SK-N-SH (cell line): ENCODE measurements around the gene UBE2D3. TPM values are rescaled to one million over a fixed set of nuclear protein-coding genes. Genes with fewer than 3 reads are reported as not detected.

Source experiments
- CTCF ChIA-PET: fragments of 300-600, 350-600 bp; formaldehyde crosslinking; extraction: SDS; loops from one replicate; lab custom pipeline; 2021; lab: Yijun Ruan, JAX
- POLR2A ChIA-PET: fragments of 350-600 bp; sonication (Branson Sonifier 250); formaldehyde crosslinking; extraction: SDS; loops from one replicate; lab custom pipeline; 2020; ENCODE audit warnings: antibody characterized with exemption, inconsistent platforms; lab: Yijun Ruan, JAX
- DNase-seq: peaks from one replicate; pipeline ENCODE4 v3.0.0; 2012
- H2AFZ ChIP-seq: fragments of 200-600 bp; sonication (generic); 2 replicates; pipeline ENCODE4 v1.8.1; 2016; ENCODE audit warnings: antibody characterized with exemption, mild to moderate bottlenecking, low read depth
- H3F3A ChIP-seq: fragments of 200-600 bp; sonication (generic); replicated peaks from 2 replicates; pipeline ENCODE3; 2016; ENCODE audit warnings: antibody characterized with exemption, mild to moderate bottlenecking; ENCODE audit not compliant: insufficient read depth
- H3K27ac ChIP-seq, 2 experiments: fragments of 200-500 bp in 1 of 2; fragments of 200-600 bp in 1 of 2; sonication (Bioruptor generic) in 1 of 2; sonication (generic), shearing (Covaris generic) in 1 of 2; 2 replicates each; pipeline versions ENCODE4 v1.5.1 to v1.6.1; 2014 to 2016; ENCODE audit warnings: low read depth in 2 of 2, inconsistent platforms in 1 of 2, low read length in 1 of 2, mild to moderate bottlenecking in 1 of 2, mixed read lengths in 1 of 2
- H3K27me3 ChIP-seq: fragments of 200-600 bp; sonication (generic), shearing (Covaris generic); 2 replicates; pipeline ENCODE4 v1.6.1; 2016; ENCODE audit warnings: mixed run types; ENCODE audit not compliant: insufficient read depth
- H3K36me3 ChIP-seq, 2 experiments: fragments of 200-500 bp in 1 of 2; fragments of 200-600 bp in 1 of 2; sonication (Bioruptor generic) in 1 of 2; sonication (generic) in 1 of 2; replicated peaks in 1 of 2; 2 replicates each; pipeline versions ENCODE3 to v1.5.1; 2014 to 2016; ENCODE audit warnings: low read length in 1 of 2, mild to moderate bottlenecking in 1 of 2; ENCODE audit not compliant: insufficient read depth in 2 of 2, control insufficient read depth in 1 of 2
- H3K4me1 ChIP-seq, 2 experiments: fragments of 200-500 bp in 1 of 2; fragments of 200-600 bp in 1 of 2; sonication (Bioruptor generic) in 1 of 2; sonication (generic), shearing (Covaris generic) in 1 of 2; 2 replicates each; pipeline versions ENCODE4 v1.5.1 to v1.6.1; 2014 to 2016; ENCODE audit warnings: low read depth in 1 of 2, low read length in 1 of 2, mixed run types in 1 of 2; ENCODE audit not compliant: insufficient read depth in 2 of 2, control insufficient read depth in 1 of 2
- H3K4me2 ChIP-seq: fragments of 200-600 bp; sonication (generic), shearing (Covaris generic); 2 replicates; pipeline ENCODE4 v1.6.1; 2017; ENCODE audit warnings: mixed run types
- H3K4me3 ChIP-seq, 2 experiments: fragments of 200-500 bp in 1 of 2; fragments of 200-600 bp in 1 of 2; sonication (Bioruptor generic) in 1 of 2; sonication (generic), shearing (Covaris generic) in 1 of 2; 2 replicates each; pipeline versions ENCODE4 v1.5.1 to v1.8.1; 2014 to 2016; ENCODE audit warnings: low read depth in 2 of 2, inconsistent platforms in 1 of 2, low read length in 1 of 2, mild to moderate bottlenecking in 1 of 2, mixed read lengths in 1 of 2, moderate library complexity in 1 of 2
- H3K79me2 ChIP-seq: fragments of 200-600 bp; sonication (generic); 2 replicates; pipeline ENCODE4 v1.8.1; 2017; ENCODE audit warnings: mild to moderate bottlenecking; ENCODE audit not compliant: insufficient read depth
- H3K9ac ChIP-seq: fragments of 200-600 bp; sonication (generic); 2 replicates; pipeline ENCODE4 v1.6.1; 2017; ENCODE audit warnings: mixed run types
- H3K9me2 ChIP-seq: fragments of 200-600 bp; sonication (generic); 2 replicates; pipeline ENCODE4 v1.6.1; 2017; ENCODE audit warnings: mixed run types
- H3K9me3 ChIP-seq: fragments of 200-600 bp; sonication (generic); 2 replicates; pipeline ENCODE4 v1.6.1; 2017; ENCODE audit warnings: mixed run types, mild to moderate bottlenecking, moderate library complexity
- H4K20me1 ChIP-seq: fragments of 200-600 bp; sonication (generic); 2 replicates; pipeline ENCODE4 v1.6.1; 2017; ENCODE audit warnings: mild to moderate bottlenecking, mixed run types; ENCODE audit not compliant: insufficient read depth
- CHD2 ChIP-seq: fragments of 150-350 bp; IDR thresholded peaks from 2 replicates; pipeline ENCODE4 v1.6.1; 2018; ENCODE audit warnings: low read length; ENCODE audit not compliant: partially characterized antibody
- CTCF ChIP-seq: fragments of 200-600 bp; sonication (generic); IDR thresholded peaks from 2 replicates; pipeline ENCODE4 v1.6.1; 2017; ENCODE audit warnings: antibody characterized with exemption, mild to moderate bottlenecking, moderate library complexity
- ELF1 ChIP-seq: IDR thresholded peaks from 2 replicates; pipeline ENCODE4 v1.4.0; 2012
- EP300 ChIP-seq, 2 experiments: IDR thresholded peaks; 2 replicates each; pipeline versions ENCODE4 v1.4.0 to v1.6.1; 2012; ENCODE audit warnings: borderline replicate concordance in 1 of 2, low read depth in 1 of 2, low read length in 1 of 2
- FOXM1 ChIP-seq: IDR thresholded peaks from 2 replicates; pipeline ENCODE4 v1.4.0; 2012; ENCODE audit warnings: low read depth, mild to moderate bottlenecking
- MEF2A ChIP-seq: IDR thresholded peaks from 2 replicates; pipeline ENCODE4 v1.4.0; 2012; ENCODE audit warnings: low read depth, borderline replicate concordance
- MXI1 ChIP-seq: IDR thresholded peaks from 2 replicates; pipeline ENCODE4 v1.6.1; 2012; ENCODE audit warnings: mild to moderate bottlenecking, low read depth, low read length, improper control_type of control experiment
- NFIC ChIP-seq: IDR thresholded peaks from 2 replicates; pipeline ENCODE4 v1.4.0; 2012; ENCODE audit warnings: borderline replicate concordance
- PBX3 ChIP-seq: IDR thresholded peaks from 2 replicates; pipeline ENCODE4; 2012
- POLR2AphosphoS5 ChIP-seq: IDR thresholded peaks from 2 replicates; pipeline ENCODE4 v1.6.1; 2012; ENCODE audit warnings: low read depth, low read length
- REST ChIP-seq: IDR thresholded peaks from 2 replicates; pipeline ENCODE4 v1.6.1; 2012; ENCODE audit warnings: mild to moderate bottlenecking, low read depth, low read length, moderate library complexity
- SIN3A ChIP-seq: IDR thresholded peaks from 2 replicates; pipeline ENCODE4 v1.6.1; 2012; ENCODE audit warnings: low read depth, mild to moderate bottlenecking, low read length, moderate library complexity, borderline replicate concordance
- TAF1 ChIP-seq: IDR thresholded peaks from 2 replicates; pipeline ENCODE4 v1.6.1; 2012; ENCODE audit warnings: low read depth, mild to moderate bottlenecking, low read length, moderate library complexity, borderline replicate concordance
- ZBTB33 ChIP-seq: IDR thresholded peaks from 2 replicates; pipeline ENCODE4 v1.4.0; 2012; ENCODE audit warnings: low read depth, borderline replicate concordance
- WGBS: methylation state at CpG from one replicate; pipeline ENCODE4 v1.1.6; 2017; ENCODE audit warnings: low lambda C conversion rate; 5-methylcytosine and 5-hydroxymethylcytosine counted together
- polyA plus RNA-seq, 3 experiments: library from polyadenylated mRNA; depleted of rRNA; stranded (reverse); fragments of >200 nt; gene quantifications; 2 replicates each; pipeline ENCODE4 v1.2.3, GENCODE V29; 2012

The UBE2D3 gene
- polyA plus RNA-seq, 1 of the 3 experiments (the other 2 are of a cell fraction): 216 TPM

GRCh38 chr4:102823464-102823863 lies 3.9 kb downstream of the UBE2D3 start (continued):
- TF ChIP-seq ZBTB33: no peak

GRCh38 chr4:102819588-102820365 lies 7.6 kb downstream of the UBE2D3 start:
- Histone ChIP-seq H3K9me2 (no peaks in the 10 kb centered on the region), H3F3A (peaks cover 36% of the 10 kb centered on the region), H3K4me1 (peaks cover 20 to 48% of the 10 kb centered on the region in 2 experiments), H3K9me3 (no peaks in the 10 kb centered on the region), H3K27me3 (no peaks in the 10 kb centered on the region), H3K9ac (no peak overlapping the region), H4K20me1 (peaks cover 87% of the 10 kb centered on the region), H3K79me2 (peaks cover 98% of the 10 kb centered on the region), H2AFZ (no peak overlapping the region), H3K4me2 (peak overlapping the region; percentile 21; the same call in 1 of the 2 replicates), H3K4me3 (no peak overlapping the region), H3K36me3 (peaks cover 33 to 64% of the 10 kb centered on the region in 2 experiments), H3K27ac (peak overlapping the region in 1 of 2 experiments; percentile 26; a peak in 2 of 4 replicates)
- POLR2A ChIA-PET: no interaction called here
- CTCF ChIA-PET: no interaction called here
- no peak for TF ChIP-seq TAF1
- TF ChIP-seq ZBTB33: no peak
- no peak for TF ChIP-seq NFIC
- no peak for TF ChIP-seq EP300 (IDR thresholded peaks at IDR 0.05; ENCODE audit: borderline replicate concordance in 1 of 2, low read depth in 1 of 2, low read length in 1 of 2)
- no peak for TF ChIP-seq POLR2AphosphoS5
- no peak for TF ChIP-seq MEF2A
- no peak for TF ChIP-seq CTCF
- TF ChIP-seq SIN3A: no peak
- TF ChIP-seq MXI1: no peak
- no peak for TF ChIP-seq ELF1
- TF ChIP-seq PBX3: no peak
- no peak for TF ChIP-seq REST
- TF ChIP-seq FOXM1: no peak
- no peak for TF ChIP-seq CHD2
- 83% methylated on average over 8 of the region's 8 CpGs for WGBS
- no peak for DNase-seq
